ENCODE results near the gene TBC1D22A.
A peak's percentile ranks its signal among the peaks of the same experiment; 100 is the strongest.

GRCh38 chr22:46803031-46803880 is 40.8 kb downstream of the TBC1D22A start:
- peak; percentile 94 for TF ChIP-seq CTCF (conservative IDR thresholded peaks at IDR 0.05; ENCODE audit: low read length)
- TF ChIP-seq EZH2phosphoT487 (IDR thresholded peaks at IDR 0.05; ENCODE audit: borderline replicate concordance, low read depth, low read length) = no peak

Measured in OCI-LY7 (cell line).